A673 (cell line): ENCODE data around the gene ASPDH. TPM values are rescaled to one million over a fixed set of nuclear protein-coding genes. Genes with fewer than 3 reads are reported as not detected.
A peak's percentile ranks its signal among the peaks of the same experiment; 100 is the strongest.

Experiments
- BruUV-seq: library from RNA; stranded (reverse); fragments of 400-500 nt; replicated peaks from 2 replicates; lab custom pipeline; 2021; lab: Mats Ljungman, UMichigan
- CTCF ChIA-PET: fragments of 300-600 bp; sonication (Branson Sonifier 250); formaldehyde crosslinking; loops from one replicate; lab custom pipeline; 2022; ENCODE audit warnings: antibody characterized with exemption; lab: Charles Lee
- POLR2A ChIA-PET: fragments of 300-600 bp; sonication (Branson Sonifier 250); formaldehyde crosslinking; loops from one replicate; lab custom pipeline; 2022; ENCODE audit warnings: antibody characterized with exemption; ENCODE audit not compliant: low non-redundant PET; lab: Charles Lee
- DNase-seq: peaks from one replicate; pipeline ENCODE4 v3.0.0-alpha.2; 2015; ENCODE audit warnings: low spot score
- H3K27ac ChIP-seq: fragments of 200-600 bp; sonication (generic); 2 replicates; pipeline ENCODE4 v1.5.1; 2016; ENCODE audit warnings: mixed run types, low read depth, mild to moderate bottlenecking, mixed read lengths, antibody characterized with exemption, low read length; ENCODE audit not compliant: poor library complexity, severe bottlenecking
- H3K27me3 ChIP-seq: fragments of 200-600 bp; sonication (generic); replicated peaks from 2 replicates; pipeline ENCODE4 v1.6.1; 2017; ENCODE audit warnings: mixed run types, low read depth, mild to moderate bottlenecking, mixed read lengths, antibody characterized with exemption, low read length; ENCODE audit not compliant: insufficient read depth, poor library complexity
- H3K36me3 ChIP-seq: fragments of 200-600 bp; sonication (generic); 2 replicates; pipeline ENCODE4 v1.6.1; 2016; ENCODE audit warnings: mixed run types, mild to moderate bottlenecking, mixed read lengths, antibody characterized with exemption, low read length; ENCODE audit not compliant: insufficient read depth, poor library complexity, severe bottlenecking
- H3K4me1 ChIP-seq: fragments of 200-600 bp; sonication (generic); 2 replicates; pipeline ENCODE4 v1.6.1; 2017; ENCODE audit warnings: mixed run types, mild to moderate bottlenecking, mixed read lengths, antibody characterized with exemption, low read length; ENCODE audit not compliant: insufficient read depth, poor library complexity, severe bottlenecking
- H3K4me3 ChIP-seq: fragments of 200-600 bp; sonication (generic); 2 replicates; pipeline ENCODE4 v1.5.1; 2016; ENCODE audit warnings: low read depth, mixed run types, mild to moderate bottlenecking, mixed read lengths, low read length; ENCODE audit not compliant: poor library complexity, severe bottlenecking
- H3K9me3 ChIP-seq: fragments of 200-600 bp; sonication (generic); 2 replicates; pipeline ENCODE4 v1.6.1; 2016; ENCODE audit warnings: mixed run types, low read depth, mild to moderate bottlenecking, mixed read lengths, antibody characterized with exemption, low read length; ENCODE audit not compliant: poor library complexity, severe bottlenecking
- CTCF ChIP-seq: fragments of 300-800, 200-600 bp; sonication (generic); conservative IDR thresholded peaks from 2 replicates; pipeline ENCODE4 v1.5.1; 2017; ENCODE audit warnings: low read depth, mild to moderate bottlenecking, antibody characterized with exemption, low read length, moderate library complexity, mixed read lengths
- EZH2 ChIP-seq: fragments of 200-600 bp; sonication (generic); IDR thresholded peaks from 2 replicates; pipeline ENCODE4 v1.6.1; 2017; ENCODE audit warnings: borderline replicate concordance, low read depth, mild to moderate bottlenecking, mixed read lengths, antibody characterized with exemption, low read length; ENCODE audit not compliant: poor library complexity, severe bottlenecking
- intact Hi-C: fragments of 100-400 bp; cut with micrococcal nuclease; formaldehyde crosslinking; loops from one replicate; pipeline ENCODE4 v1.10.0; 2022; ENCODE audit not compliant: unreplicated experiment
- total RNA-seq: library from RNA; stranded (reverse); gene quantifications from 2 replicates; pipeline ENCODE4 v1.2.3, GENCODE V29; 2021

Gene ASPDH
- total RNA-seq, 1 experiment from 2014 or later, result 0.45 TPM

- intact Hi-C loops, result no loop called here
- H3K9me3 ChIP-seq, result no peaks in the 10 kb centered on the region
- H3K4me3 ChIP-seq, result no peak overlapping the region
- no peak for DNase-seq
- TF ChIP-seq CTCF (no peak), EZH2 (no peak)
- no peaks in the 10 kb centered on the region for H3K36me3 ChIP-seq
- BruUV-seq, result no TSS peak
- no peak overlapping the region for H3K27ac ChIP-seq
- H3K27me3 ChIP-seq, result no peaks in the 10 kb centered on the region
- ChIA-PET CTCF (interaction anchor here (0.6 kb wide), 1 partner anchor 154 kb away, joined by 3 read pairs; no protein-coding TSS in a partner anchor), POLR2A (no interaction called here)
- peaks cover 11% of the 10 kb centered on the region for H3K4me1 ChIP-seq
Observed at GRCh38 chr19:50552540-50552939, 38.8 kb upstream of the ASPDH start.

- intact Hi-C loops, result no loop called here
Observed at GRCh38 chr19:50551715-50552187, 38.0 kb upstream of the ASPDH start.

DNA sequence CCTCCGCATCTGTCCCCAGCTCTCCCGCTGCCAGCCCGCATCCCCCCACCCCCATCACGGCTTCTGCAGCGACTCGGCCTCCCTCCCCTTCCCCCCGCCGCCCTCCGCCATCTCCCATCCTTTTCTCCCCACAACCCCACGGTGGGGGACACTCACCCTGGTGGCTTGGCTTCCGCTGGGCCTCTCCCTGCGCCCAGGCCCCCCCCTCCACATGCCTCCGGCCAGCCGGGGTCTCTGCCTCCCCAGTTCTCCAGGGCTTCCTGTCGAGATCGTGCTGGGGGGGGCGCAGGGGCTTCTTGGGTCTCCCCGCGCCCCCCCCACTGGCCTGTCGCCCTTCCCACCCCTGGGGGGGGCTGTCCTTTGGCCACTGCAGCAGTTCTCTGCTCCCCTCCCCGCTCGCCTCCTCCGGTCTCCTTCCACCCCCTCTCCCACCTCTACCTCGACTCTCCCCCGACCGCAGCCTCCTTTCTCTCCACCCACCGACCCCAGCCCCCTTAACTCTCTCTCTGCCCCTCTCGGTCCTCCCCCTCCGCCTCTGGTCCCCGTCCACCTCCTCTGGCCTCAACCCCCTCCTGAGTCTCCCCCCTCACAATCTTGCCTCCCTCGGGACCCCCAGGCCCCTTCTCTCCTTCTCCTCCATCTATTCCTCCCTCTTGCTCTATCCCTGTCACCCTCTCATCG, 37.5 kb upstream of the ASPDH start:
- H3K27ac ChIP-seq, result no peak overlapping the region
- CTCF ChIA-PET, result interaction anchor here (0.8 kb wide), 1 partner anchor 1357 kb away, joined by 9 read pairs; no protein-coding TSS in a partner anchor
- H3K36me3 ChIP-seq, result no peaks in the 10 kb centered on the region
- H3K27me3 ChIP-seq, result no peaks in the 10 kb centered on the region
- intact Hi-C loops, result no loop called here
- peaks cover 4% of the 10 kb centered on the region for H3K4me1 ChIP-seq
- DNase-seq, result no peak
- POLR2A ChIA-PET, result interaction anchor here (0.6 kb wide), 1 partner anchor 149 kb away, joined by 3 read pairs; no protein-coding TSS in a partner anchor
- TF ChIP-seq CTCF (no peak), EZH2 (no peak)
- BruUV-seq, result no TSS peak
- no peaks in the 10 kb centered on the region for H3K9me3 ChIP-seq
- no peak overlapping the region for H3K4me3 ChIP-seq

More at GRCh38 chr19:50551715-50552187, 38.0 kb upstream of the ASPDH start:
- peak; percentile 37 for DNase-seq
- CTCF ChIA-PET, result interaction anchor here (0.8 kb wide), 1 partner anchor 1358 kb away, joined by 9 read pairs; no protein-coding TSS in a partner anchor
- H3K27me3 ChIP-seq, result no peaks in the 10 kb centered on the region
- BruUV-seq, result no TSS peak
- H3K9me3 ChIP-seq, result no peaks in the 10 kb centered on the region
- H3K4me3 ChIP-seq, result no peak overlapping the region
- H3K4me1 ChIP-seq, result peaks cover 4% of the 10 kb centered on the region
- H3K27ac ChIP-seq, result no peak overlapping the region
- H3K36me3 ChIP-seq, result no peaks in the 10 kb centered on the region
- no peak for TF ChIP-seq CTCF
- POLR2A ChIA-PET, result interaction anchor here (0.6 kb wide), 1 partner anchor 149 kb away, joined by 3 read pairs; no protein-coding TSS in a partner anchor
